CD1c-positive myeloid dendritic cell (primary cell): ENCODE data around the gene FCGR2B.
"Not testable (repeated sequence)": the region's sequence is repeated elsewhere in the genome, so short reads cannot be mapped to it uniquely, and the experiment has no call there.

Experiments
- DNase-seq: peaks from one replicate; pipeline ENCODE4 v3.0.0-alpha.2; 2016; ENCODE audit errors: extremely low spot score

FCGR2B gene

GRCh38 chr1:161647507-161648360 is 15.2 kb upstream of the FCGR2B start:
- DNase-seq = peak; percentile 53

- not testable (repeated sequence) for DNase-seq
Observed at GRCh38 chr1:161653541-161653940, 9.4 kb upstream of the FCGR2B start.

GRCh38 chr1:161653971-161654370 is 9.0 kb upstream of the FCGR2B start:
- DNase-seq = not testable (repeated sequence)

- DNase-seq = not testable (repeated sequence)
Observed at GRCh38 chr1:161658524-161658923, 4.4 kb upstream of the FCGR2B start.

- not testable (repeated sequence) for DNase-seq
Observed at GRCh38 chr1:161661660-161662311, 1.2 kb upstream of the FCGR2B start.

- not testable (repeated sequence) for DNase-seq
Observed at GRCh38 chr1:161663569-161663968, 626 bp downstream of the FCGR2B start.

- not testable (repeated sequence) for DNase-seq
Observed at GRCh38 chr1:161664689-161665088, 1.7 kb downstream of the FCGR2B start.

GRCh38 chr1:161671045-161672020 is 8.4 kb downstream of the FCGR2B start:
- not testable (repeated sequence) for DNase-seq

- not testable (repeated sequence) for DNase-seq
Observed at GRCh38 chr1:161673437-161673836, 10.5 kb downstream of the FCGR2B start.

GRCh38 chr1:161674447-161674846 is 11.5 kb downstream of the FCGR2B start:
- DNase-seq = not testable (repeated sequence)

GRCh38 chr1:161674908-161675307 is 12.0 kb downstream of the FCGR2B start:
- DNase-seq = not testable (repeated sequence)

- DNase-seq = no peak
Observed at GRCh38 chr1:161676441-161676840, 13.5 kb downstream of the FCGR2B start.

- DNase-seq = no peak
Observed at GRCh38 chr1:161676958-161677689, 14.2 kb downstream of the FCGR2B start.

GRCh38 chr1:161678500-161678899 is 15.6 kb downstream of the FCGR2B start:
- DNase-seq = no peak

- DNase-seq = no peak
Observed at GRCh38 chr1:161681879-161682278, 18.9 kb downstream of the FCGR2B start.

GRCh38 chr1:161688946-161689345 is 26.0 kb downstream of the FCGR2B start:
- no peak for DNase-seq

GRCh38 chr1:161691846-161692245 is 28.9 kb downstream of the FCGR2B start:
- DNase-seq = no peak

- not testable (repeated sequence) for DNase-seq
Observed at GRCh38 chr1:161693020-161693712, 30.2 kb downstream of the FCGR2B start.

GRCh38 chr1:161698302-161698701 is 35.4 kb downstream of the FCGR2B start:
- DNase-seq = not testable (repeated sequence)

- no peak for DNase-seq
Observed at GRCh38 chr1:161702250-161702649, 39.3 kb downstream of the FCGR2B start.
